Mucosa of stomach (tissue), 1 donor: ENCODE measurements around the gene FXYD6.
"Not testable (repeated sequence)": the region's sequence is repeated elsewhere in the genome, so short reads cannot be mapped to it uniquely, and the experiment has no call there.

Experiments
- H3K27me3 ChIP-seq: one replicate; pipeline ENCODE4 v1.7.0; 2013; ENCODE audit warnings: mild to moderate bottlenecking, low read length; ENCODE audit not compliant: control insufficient read depth, insufficient read depth
- H3K36me3 ChIP-seq: one replicate; pipeline ENCODE4 v1.7.0; 2013; ENCODE audit warnings: low read length; ENCODE audit not compliant: control insufficient read depth, insufficient read depth
- H3K4me1 ChIP-seq: one replicate; pipeline ENCODE4 v1.7.0; 2013; ENCODE audit warnings: mild to moderate bottlenecking, low read length; ENCODE audit not compliant: control insufficient read depth, insufficient read depth
- H3K4me3 ChIP-seq: one replicate; pipeline ENCODE4 v1.7.0; 2013; ENCODE audit warnings: low read length
- H3K9ac ChIP-seq: one replicate; pipeline ENCODE4 v1.7.0; 2013; ENCODE audit warnings: mild to moderate bottlenecking, low read length, moderate library complexity
- H3K9me3 ChIP-seq: one replicate; pipeline ENCODE4 v1.7.0; 2013; ENCODE audit warnings: mild to moderate bottlenecking, low read length, moderate library complexity; ENCODE audit not compliant: control insufficient read depth
- donor health status: Pancreatic carcinoma.

FXYD6 gene

DNA sequence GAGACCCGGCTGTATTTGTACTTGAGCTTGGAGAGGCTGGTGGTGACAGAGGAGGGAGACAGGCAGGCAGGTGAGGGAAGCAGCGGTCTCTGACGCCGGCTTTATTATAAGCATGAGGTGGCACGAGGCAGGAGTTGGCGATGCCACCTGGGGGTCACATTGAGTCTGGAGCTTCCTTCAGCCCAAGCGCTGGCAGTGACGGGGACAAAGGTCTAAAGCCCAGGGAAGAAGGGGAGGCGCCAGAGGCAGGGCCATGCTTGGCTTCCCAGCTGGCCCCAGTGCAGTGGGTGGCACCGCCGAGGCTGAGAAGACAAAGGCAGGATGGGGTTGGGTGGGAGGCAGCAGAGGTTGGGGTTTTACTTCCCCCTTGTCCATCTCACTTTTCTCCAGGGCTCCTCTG lies 56.4 kb downstream of the FXYD6 start:
- Histone ChIP-seq H3K9ac (no peak overlapping the region), H3K9me3 (no peaks in the 10 kb centered on the region), H3K4me1 (peaks cover 27% of the 10 kb centered on the region), H3K27me3 (no peaks in the 10 kb centered on the region), H3K36me3 (no peaks in the 10 kb centered on the region), H3K4me3 (no peak overlapping the region)

DNA sequence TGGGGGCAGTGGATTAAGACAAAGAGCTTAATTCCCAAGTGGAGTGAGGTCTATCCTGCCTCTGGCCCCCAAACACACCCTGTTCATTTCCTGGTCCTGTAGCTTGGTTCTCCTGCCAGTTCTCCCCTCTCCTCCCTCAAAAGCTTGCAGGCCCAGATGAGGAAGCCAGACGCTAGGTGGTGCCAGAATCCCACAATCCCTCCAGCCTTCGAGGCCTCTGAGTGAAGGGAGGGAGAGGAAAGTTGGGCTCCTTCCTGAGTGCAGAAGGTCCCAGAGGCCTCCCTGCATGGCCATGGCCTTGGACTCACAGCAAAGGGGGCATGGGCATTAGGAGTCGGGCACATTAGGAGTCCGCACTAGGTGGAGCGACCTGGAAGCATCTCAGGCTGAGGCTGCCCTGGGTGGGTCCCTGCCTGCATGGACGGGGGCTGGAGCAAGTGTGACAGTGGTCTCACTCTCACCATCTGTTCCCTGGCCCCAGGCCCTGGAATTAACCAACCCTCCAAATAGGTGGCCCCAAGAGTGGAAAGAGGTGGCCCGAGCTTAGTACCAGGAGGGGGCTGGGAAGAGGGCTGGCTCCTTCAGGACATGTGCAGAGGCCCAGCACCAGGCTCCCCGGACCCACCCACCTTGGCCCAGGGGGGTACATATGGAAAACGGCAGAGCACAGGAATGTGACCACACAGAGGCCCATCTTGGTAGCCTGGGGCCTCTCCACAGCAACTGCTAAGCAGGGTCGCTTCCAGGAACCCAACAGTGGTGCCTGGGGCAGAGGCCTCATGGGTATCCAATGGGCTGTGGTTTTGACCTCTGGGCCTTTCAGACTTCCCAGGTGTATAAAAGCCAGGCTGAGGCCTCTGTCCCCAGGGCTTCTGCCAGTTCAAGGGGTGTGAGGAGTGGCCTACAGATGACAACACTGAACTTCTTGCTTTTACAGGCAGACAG lies 57.1 kb downstream of the FXYD6 start:
- no peaks in the 10 kb centered on the region for H3K27me3 ChIP-seq
- H3K9me3 ChIP-seq = no peaks in the 10 kb centered on the region
- H3K4me1 ChIP-seq = peaks cover 32% of the 10 kb centered on the region
- H3K9ac ChIP-seq = no peak overlapping the region
- H3K36me3 ChIP-seq = no peaks in the 10 kb centered on the region
- no peak overlapping the region for H3K4me3 ChIP-seq

DNA sequence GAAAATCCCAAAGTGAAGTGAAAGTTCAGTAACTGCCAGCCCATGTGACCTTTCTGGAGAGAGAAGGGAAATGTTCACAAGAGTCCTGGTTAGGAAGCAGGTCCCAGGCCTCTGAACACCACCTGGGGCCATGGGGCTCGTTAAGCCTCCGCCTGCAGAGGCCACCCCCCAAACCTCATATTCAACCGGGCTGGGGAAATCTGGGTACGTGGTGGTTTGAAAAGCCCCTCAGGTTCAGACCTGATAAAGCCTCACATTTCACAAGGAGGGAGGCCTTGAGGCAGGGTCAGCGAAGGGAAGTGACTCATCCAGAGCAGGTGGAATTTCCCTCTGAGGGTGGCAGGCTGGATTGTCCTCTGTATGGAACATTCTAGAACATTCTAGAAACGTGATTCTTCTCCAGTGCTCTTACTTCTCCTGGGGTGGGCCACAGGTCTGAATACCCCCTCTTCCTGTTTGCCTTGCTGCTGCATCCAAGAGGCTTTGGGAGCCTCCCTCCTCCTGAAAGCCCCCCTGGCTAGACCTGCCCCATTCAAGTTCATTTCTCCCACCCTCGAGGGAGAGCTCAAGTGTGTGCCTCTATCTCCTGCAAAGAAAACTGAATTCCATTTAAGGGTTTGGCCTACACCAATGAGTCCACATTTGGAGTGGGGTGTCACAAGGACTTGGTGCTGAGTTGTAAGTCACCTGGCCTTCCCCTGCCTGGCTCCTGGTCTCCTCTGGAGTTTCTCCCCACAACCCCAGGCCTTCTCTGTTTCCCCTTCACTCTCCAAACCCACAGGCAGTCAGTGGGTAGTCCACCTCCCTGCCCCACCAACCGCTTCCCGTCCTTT lies 58.2 kb downstream of the FXYD6 start:
- Histone ChIP-seq H3K9ac (no peak overlapping the region), H3K9me3 (no peaks in the 10 kb centered on the region), H3K36me3 (no peaks in the 10 kb centered on the region), H3K27me3 (no peaks in the 10 kb centered on the region), H3K4me3 (no peak overlapping the region), H3K4me1 (peaks cover 28% of the 10 kb centered on the region)

DNA sequence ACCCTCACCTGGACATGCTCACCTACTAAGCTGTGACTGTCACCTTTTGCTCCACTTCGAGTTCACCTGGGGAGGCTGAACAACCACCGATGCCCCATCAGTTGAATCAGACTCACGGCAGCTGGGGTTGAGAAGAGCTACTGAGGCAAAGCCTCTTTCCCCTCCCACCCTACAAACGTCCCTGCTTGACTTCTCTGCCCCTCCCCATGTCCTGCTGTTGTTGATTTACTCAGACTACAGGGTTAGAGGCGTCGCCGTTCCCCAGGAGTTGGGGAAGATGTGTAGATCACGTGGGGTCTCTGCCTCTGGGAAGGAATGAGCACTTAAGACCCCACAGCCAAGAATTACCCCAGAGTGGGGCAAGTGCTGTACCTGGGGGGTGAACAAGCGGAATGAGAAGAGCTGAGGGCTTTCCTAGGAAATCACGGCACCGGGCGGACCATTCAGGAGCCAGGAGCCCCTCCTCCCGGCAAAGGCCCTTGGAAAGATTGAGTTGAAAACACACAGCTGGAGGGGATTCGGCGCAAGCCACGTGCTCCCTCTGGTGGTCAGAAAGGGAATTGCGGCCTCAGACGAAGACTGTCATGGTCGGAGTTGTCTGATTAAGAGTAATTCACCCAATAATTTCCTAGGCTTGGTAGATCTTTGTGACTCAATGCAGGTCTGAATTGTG lies 59.0 kb downstream of the FXYD6 start:
- no peaks in the 10 kb centered on the region for H3K36me3 ChIP-seq
- no peak overlapping the region for H3K9ac ChIP-seq
- H3K27me3 ChIP-seq = no peaks in the 10 kb centered on the region
- peaks cover 25% of the 10 kb centered on the region for H3K4me1 ChIP-seq
- H3K9me3 ChIP-seq = no peaks in the 10 kb centered on the region
- H3K4me3 ChIP-seq = no peak overlapping the region

DNA sequence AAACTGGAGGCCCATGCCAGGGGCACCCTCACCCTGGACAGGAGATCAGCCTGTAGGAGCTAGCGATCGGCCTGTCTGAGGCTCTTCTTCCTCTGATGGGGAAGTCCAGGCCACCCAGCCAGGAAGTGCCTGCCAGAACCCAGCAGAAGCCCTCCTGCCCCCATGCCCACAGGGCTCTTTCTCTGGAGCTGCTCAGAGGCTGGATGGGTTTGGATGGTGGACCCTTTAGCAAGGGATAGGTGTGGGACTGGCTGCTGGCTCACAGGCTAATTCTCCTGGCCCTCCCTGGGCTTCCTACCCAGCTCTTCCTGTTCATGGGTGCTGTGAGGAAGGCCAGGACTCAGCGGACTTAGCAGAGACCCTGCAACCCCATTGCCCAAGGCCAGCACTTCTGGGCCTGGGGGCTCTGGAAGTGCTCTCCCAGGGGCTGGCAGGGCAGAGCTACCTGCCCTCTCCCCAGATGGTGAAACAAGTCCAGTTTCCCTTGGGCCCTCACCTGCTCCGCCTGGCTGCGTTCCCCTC lies 59.6 kb downstream of the FXYD6 start:
- Histone ChIP-seq H3K36me3 (no peaks in the 10 kb centered on the region), H3K4me1 (peaks cover 25% of the 10 kb centered on the region), H3K27me3 (no peaks in the 10 kb centered on the region), H3K4me3 (no peak overlapping the region), H3K9ac (no peak overlapping the region), H3K9me3 (no peaks in the 10 kb centered on the region)

DNA sequence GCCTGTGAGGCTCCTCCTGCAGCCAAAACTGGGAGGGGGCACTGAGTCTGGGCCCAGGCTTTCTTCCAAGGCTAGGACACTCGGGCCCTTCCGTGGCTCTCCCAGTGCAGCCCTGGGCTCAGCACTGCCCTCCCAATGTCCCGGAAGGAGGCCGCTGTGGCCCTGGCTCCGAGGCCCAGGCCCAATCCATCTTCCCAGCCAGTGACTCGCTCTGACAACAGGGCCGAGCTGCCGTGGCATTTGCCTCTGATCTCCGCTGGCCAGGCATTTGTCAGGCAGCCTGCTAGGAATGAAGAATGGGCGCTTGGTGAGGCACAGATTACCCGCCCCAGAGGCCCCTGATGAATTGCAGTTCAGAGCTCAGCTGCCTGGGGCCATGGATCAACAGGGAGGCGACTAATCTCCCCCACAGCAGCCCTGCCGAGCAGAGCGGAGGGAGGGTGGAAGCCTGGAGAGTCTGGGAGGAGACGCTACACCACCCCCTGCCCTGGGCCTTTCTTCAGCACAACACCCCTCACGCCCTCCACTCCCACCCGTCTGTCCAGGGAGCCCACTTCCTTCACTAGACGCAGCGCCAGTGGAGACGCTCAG lies 60.2 kb downstream of the FXYD6 start:
- no peaks in the 10 kb centered on the region for H3K27me3 ChIP-seq
- no peaks in the 10 kb centered on the region for H3K36me3 ChIP-seq
- H3K4me1 ChIP-seq = peaks cover 25% of the 10 kb centered on the region
- H3K4me3 ChIP-seq = no peak overlapping the region
- H3K9ac ChIP-seq = peak overlapping the region; percentile 39
- H3K9me3 ChIP-seq = no peaks in the 10 kb centered on the region

DNA sequence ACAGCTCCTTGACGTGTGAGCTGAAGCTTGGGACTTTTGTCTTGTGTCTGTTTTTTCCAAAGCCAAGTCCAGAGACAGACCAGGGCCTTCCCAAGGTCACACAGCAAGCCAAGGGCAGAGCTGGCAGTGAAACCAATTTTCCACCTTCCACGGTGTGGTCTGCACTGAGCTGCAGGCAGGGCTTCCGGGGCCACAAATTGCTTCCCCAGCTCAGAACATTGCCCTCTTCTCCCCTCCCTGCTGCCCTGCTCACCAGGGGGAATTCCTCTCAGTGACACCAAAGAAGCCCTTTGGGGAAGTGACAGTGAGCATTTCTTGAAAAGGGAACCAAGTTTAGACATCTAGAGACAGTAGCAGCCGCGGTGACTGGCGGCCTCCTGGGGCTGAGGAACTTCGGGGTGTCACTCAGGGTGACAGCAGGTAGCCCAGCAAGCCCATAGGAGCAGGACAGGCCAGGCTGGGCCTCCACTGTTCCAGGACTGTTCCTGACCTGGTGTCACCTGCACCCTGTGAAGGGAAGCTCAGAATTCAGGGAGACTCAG lies 61.1 kb downstream of the FXYD6 start:
- H3K36me3 ChIP-seq = no peaks in the 10 kb centered on the region
- peaks cover 25% of the 10 kb centered on the region for H3K4me1 ChIP-seq
- H3K4me3 ChIP-seq = no peak overlapping the region
- H3K9me3 ChIP-seq = no peaks in the 10 kb centered on the region
- H3K9ac ChIP-seq = no peak overlapping the region
- no peaks in the 10 kb centered on the region for H3K27me3 ChIP-seq

DNA sequence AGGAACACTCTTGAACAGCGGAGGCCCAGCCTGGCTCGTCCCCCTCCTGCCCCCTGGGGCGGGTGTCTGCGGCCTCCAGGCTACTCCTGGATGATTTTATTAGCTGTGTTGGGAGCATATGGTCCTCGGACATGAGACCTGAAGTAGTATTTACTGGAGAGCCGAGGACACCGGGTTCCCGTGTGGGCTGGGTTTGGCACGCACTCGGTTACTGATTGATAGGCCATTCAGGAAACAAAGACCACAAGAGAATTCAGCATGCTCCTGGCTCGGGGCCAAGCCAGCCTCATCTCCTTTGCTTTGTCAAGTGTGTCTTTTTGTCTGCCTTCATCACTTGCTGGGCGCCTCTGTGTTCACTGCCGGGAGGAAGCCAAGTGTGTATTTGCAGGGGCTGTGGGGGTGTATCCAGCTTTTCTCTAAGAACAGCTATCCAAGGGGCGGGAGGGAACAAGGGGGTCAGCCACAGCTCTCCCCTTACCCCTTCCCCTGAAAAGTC lies 61.6 kb downstream of the FXYD6 start:
- Histone ChIP-seq H3K9ac (no peak overlapping the region), H3K4me3 (no peak overlapping the region), H3K9me3 (no peaks in the 10 kb centered on the region), H3K4me1 (peaks cover 25% of the 10 kb centered on the region), H3K36me3 (no peaks in the 10 kb centered on the region), H3K27me3 (peaks cover under 1% of the 10 kb centered on the region)

DNA sequence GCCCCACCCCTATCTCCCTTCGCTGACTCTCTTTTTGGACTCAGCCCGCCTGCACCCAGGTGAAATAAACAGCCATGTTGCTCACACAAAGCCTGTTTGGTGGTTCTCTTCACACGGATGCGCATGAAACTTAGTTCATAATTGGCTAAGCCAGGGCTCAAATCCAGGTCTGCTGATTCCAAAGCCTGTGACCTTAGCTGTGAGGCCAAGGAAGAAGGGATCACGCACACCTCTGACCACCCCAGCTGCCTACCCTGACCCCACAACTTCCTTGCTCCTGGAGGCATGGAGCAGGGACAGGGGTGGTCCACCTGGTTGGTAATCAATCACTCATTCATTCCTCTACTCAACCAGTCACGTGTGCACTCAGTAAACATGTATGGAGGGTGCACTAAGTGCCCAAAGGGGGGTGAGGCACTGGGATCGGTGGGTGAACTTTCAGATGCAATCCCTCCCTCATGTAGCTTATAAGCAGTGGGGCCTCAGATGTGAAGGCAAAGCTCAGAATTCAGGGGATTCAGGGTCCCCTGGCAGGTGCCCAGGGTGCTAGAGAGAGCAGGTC lies 62.2 kb downstream of the FXYD6 start:
- H3K9me3 ChIP-seq = no peaks in the 10 kb centered on the region
- H3K27me3 ChIP-seq = peaks cover 5% of the 10 kb centered on the region
- H3K9ac ChIP-seq = no peak overlapping the region
- H3K4me3 ChIP-seq = no peak overlapping the region
- H3K4me1 ChIP-seq = peaks cover 25% of the 10 kb centered on the region
- no peaks in the 10 kb centered on the region for H3K36me3 ChIP-seq

DNA sequence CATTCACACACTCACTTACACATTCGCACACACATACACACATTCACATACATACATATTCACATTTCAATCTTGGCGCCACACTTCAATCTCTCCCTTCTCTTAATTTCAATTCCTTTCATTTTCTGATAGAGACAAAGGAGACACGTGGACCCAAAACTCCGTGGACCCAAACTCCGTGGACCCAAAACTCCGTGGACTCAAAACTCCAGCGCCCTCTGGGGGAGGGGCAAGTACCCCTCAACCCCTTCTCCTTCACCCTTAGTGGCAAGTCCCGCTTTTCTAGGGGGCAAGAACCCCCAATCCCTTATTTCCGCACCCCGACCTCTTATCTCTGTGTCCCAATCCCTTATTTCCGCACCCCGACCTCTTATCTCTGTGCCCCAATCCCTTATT lies 66.4 kb downstream of the FXYD6 start:
- H3K9ac ChIP-seq, H3K36me3 ChIP-seq, H3K4me3 ChIP-seq, H3K9me3 ChIP-seq: not testable (repeated sequence)
- Histone ChIP-seq H3K27me3 (peaks cover 16% of the 10 kb centered on the region), H3K4me1 (peaks cover 19% of the 10 kb centered on the region)
